ENCODE data around the gene FMN2. TPM values are rescaled to one million over a fixed set of nuclear protein-coding genes. Genes with fewer than 3 reads are reported as not detected.

The FMN2 gene
- total RNA-seq, 1 experiment from 2014 or later, result not detected

DNA sequence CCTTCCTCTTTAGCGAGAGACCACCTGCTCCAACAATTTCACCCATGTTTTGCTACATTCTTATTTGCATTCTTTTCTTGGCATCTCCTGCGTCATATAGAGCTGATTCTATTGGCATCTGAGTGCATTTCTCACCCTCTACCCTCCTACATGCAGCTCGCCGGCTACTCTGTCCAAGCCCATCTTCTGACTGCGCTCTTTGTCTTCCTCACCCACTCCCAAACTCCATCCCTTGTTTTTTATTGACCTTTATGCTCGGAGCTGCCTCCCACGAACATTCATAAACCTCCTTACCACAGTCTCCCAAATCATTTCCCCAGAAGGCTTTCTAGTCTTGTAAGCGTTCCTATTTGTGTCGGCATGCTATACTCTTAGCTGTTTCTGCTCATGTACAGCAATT lies 33.6 kb upstream of the FMN2 start:
- Histone ChIP-seq H3K4me1 (replicated peaks; ENCODE audit: insufficient read depth) (no peaks in the 10 kb centered on the region), H3K9me2 (ENCODE audit: insufficient read depth) (no peaks in the 10 kb centered on the region), H3K4me2 (no peak overlapping the region), H3K27ac (no peak overlapping the region), H2AFZ (no peak overlapping the region), H4K20me1 (ENCODE audit: insufficient read depth) (no peaks in the 10 kb centered on the region), H3K27me3 (ENCODE audit: insufficient read depth, low read depth) (peaks cover 38% of the 10 kb centered on the region), H3K4me3 (no peak overlapping the region), H3K79me2 (ENCODE audit: low read depth) (no peaks in the 10 kb centered on the region), H3K36me3 (ENCODE audit: low read depth) (no peaks in the 10 kb centered on the region), H3F3A (ENCODE audit: insufficient read depth, low read depth) (no peaks in the 10 kb centered on the region), H3K9me3 (ENCODE audit: insufficient read depth, low read depth) (no peaks in the 10 kb centered on the region)
- no peak for DNase-seq
- ChIA-PET POLR2A (ENCODE audit: unreplicated experiment) (no interaction called here), CTCF (no interaction called here)
- no peak for TF ChIP-seq EZH2 (IDR thresholded peaks at IDR 0.05; ENCODE audit: low read depth)
- TF ChIP-seq, protein P1, sequence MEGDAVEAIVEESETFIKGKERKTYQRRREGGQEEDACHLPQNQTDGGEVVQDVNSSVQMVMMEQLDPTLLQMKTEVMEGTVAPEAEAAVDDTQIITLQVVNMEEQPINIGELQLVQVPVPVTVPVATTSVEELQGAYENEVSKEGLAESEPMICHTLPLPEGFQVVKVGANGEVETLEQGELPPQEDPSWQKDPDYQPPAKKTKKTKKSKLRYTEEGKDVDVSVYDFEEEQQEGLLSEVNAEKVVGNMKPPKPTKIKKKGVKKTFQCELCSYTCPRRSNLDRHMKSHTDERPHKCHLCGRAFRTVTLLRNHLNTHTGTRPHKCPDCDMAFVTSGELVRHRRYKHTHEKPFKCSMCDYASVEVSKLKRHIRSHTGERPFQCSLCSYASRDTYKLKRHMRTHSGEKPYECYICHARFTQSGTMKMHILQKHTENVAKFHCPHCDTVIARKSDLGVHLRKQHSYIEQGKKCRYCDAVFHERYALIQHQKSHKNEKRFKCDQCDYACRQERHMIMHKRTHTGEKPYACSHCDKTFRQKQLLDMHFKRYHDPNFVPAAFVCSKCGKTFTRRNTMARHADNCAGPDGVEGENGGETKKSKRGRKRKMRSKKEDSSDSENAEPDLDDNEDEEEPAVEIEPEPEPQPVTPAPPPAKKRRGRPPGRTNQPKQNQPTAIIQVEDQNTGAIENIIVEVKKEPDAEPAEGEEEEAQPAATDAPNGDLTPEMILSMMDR (conservative IDR thresholded peaks at IDR 0.05), result no peak
- no TSS peak for BruUV-seq (replicated peaks)
- intact Hi-C loops (cut with micrococcal nuclease; ENCODE audit: unreplicated experiment), result no loop called here

DNA sequence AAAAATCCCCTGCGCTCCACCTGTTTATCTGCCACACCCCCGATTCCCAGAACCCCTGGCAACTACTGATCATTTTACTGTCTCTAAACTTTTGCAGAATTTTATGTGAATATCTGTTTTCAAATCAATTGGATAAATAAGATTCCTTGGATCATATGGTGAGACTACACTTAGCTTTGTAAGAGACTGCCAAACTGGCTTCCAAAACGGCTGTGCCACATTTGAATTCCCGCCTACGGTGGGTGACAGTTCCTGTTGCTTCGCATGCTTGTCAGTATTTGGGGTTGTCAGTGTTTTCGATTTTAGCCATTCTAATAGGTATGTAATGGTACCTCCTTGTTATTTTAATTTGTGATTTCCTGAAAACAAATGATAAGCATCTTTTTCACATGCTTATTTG lies 22.7 kb upstream of the FMN2 start:
- BruUV-seq (replicated peaks), result no TSS peak
- no peak overlapping the region for H3K4me3 ChIP-seq
- no peak overlapping the region for H2AFZ ChIP-seq
- H3K4me1 ChIP-seq (replicated peaks; ENCODE audit: insufficient read depth), result no peaks in the 10 kb centered on the region
- H3K9me2 ChIP-seq (ENCODE audit: insufficient read depth), result no peaks in the 10 kb centered on the region
- H3K27ac ChIP-seq, result no peak overlapping the region
- TF ChIP-seq EZH2 (IDR thresholded peaks at IDR 0.05; ENCODE audit: low read depth), result no peak
- TF ChIP-seq, protein P1 (conservative IDR thresholded peaks at IDR 0.05), result no peak
- 0 out of 2 replicates have a peak, but pooled peaks cover 4% of the 10 kb centered on the region for H3K9me3 ChIP-seq (ENCODE audit: insufficient read depth, low read depth)
- no peaks in the 10 kb centered on the region for H3K36me3 ChIP-seq (ENCODE audit: low read depth)
- intact Hi-C loops (cut with micrococcal nuclease; ENCODE audit: unreplicated experiment), result no loop called here
- no peaks in the 10 kb centered on the region for H3K79me2 ChIP-seq (ENCODE audit: low read depth)
- peaks cover 23% of the 10 kb centered on the region for H3K27me3 ChIP-seq (ENCODE audit: insufficient read depth, low read depth)
- ChIA-PET POLR2A (ENCODE audit: unreplicated experiment) (no interaction called here), CTCF (no interaction called here)
- no peak overlapping the region for H3K4me2 ChIP-seq
- no peaks in the 10 kb centered on the region for H3F3A ChIP-seq (ENCODE audit: insufficient read depth, low read depth)
- H4K20me1 ChIP-seq (ENCODE audit: insufficient read depth), result no peaks in the 10 kb centered on the region
- no peak for DNase-seq

DNA sequence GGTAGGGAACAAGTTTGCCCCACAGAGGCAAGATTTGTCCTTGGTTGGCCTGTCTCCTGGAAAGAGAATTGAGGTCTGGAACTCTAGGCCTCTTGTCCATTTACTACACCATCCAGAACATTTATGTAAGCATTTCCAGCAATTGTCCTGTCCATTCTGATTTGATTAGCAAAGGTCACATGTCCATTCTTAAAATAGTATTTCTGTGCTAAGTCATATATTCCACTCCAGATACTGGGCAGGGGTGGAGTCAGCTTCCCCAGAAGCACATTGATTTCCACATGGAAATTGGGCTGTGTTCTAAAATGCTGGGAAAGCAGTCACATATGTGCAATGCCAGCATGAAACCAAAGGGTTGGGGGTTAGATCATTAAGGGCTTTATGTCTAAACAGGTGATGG lies 21.5 kb upstream of the FMN2 start:
- DNase-seq, result no peak
- H3K9me3 ChIP-seq (ENCODE audit: insufficient read depth, low read depth), result 0 out of 2 replicates have a peak, but pooled peaks cover 4% of the 10 kb centered on the region
- H4K20me1 ChIP-seq (ENCODE audit: insufficient read depth), result no peaks in the 10 kb centered on the region
- no peaks in the 10 kb centered on the region for H3K79me2 ChIP-seq (ENCODE audit: low read depth)
- no peak overlapping the region for H3K4me2 ChIP-seq
- H3K9me2 ChIP-seq (ENCODE audit: insufficient read depth), result no peaks in the 10 kb centered on the region
- POLR2A ChIA-PET (ENCODE audit: unreplicated experiment), result no interaction called here
- H3F3A ChIP-seq (ENCODE audit: insufficient read depth, low read depth), result no peaks in the 10 kb centered on the region
- CTCF ChIA-PET, result no interaction called here
- no peaks in the 10 kb centered on the region for H3K36me3 ChIP-seq (ENCODE audit: low read depth)
- H3K4me1 ChIP-seq (replicated peaks; ENCODE audit: insufficient read depth), result no peaks in the 10 kb centered on the region
- H3K4me3 ChIP-seq, result no peak overlapping the region
- peaks cover 28% of the 10 kb centered on the region for H3K27me3 ChIP-seq (ENCODE audit: insufficient read depth, low read depth)
- no peak overlapping the region for H2AFZ ChIP-seq
- BruUV-seq (replicated peaks), result no TSS peak
- no peak overlapping the region for H3K27ac ChIP-seq
- intact Hi-C loops (cut with micrococcal nuclease; ENCODE audit: unreplicated experiment), result no loop called here
- TF ChIP-seq, protein P1 (conservative IDR thresholded peaks at IDR 0.05), result no peak
- no peak for TF ChIP-seq EZH2 (IDR thresholded peaks at IDR 0.05; ENCODE audit: low read depth)
